ENCODE results near the gene SIGLEC10.

DNA sequence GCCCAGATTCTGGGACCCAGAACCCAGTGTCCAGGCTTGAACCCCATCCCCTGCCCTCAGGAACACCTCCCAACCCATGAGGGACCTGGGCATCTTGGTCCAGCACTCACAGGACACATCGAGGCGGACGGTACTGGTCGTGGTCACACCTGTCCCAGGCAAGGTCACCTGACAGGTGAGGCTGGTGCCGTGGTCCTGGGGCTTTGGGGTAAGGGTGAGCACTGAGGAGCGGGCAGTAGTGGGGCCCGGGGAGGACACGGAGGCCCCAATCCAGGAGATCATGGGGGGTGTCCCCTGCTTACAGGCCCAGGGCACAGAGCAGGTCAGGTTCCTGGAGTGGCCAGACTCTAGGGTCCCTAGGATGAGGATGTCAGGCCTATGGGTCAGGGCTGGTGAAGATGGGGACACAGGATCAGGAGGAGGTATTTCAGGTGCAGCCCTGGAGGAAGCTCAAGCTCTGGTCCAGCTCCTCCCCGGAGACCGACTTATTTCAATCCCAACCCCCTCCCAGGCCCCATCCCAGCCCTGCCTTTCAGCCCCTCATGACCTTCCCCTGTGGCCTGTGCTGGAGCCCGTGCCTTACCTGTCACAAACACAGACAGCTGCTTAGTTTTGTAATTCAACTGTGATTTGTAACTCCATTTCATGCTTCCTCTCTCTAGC, 40.0 kb upstream of the SIGLEC10 start:
- TF ChIP-seq, protein P1, sequence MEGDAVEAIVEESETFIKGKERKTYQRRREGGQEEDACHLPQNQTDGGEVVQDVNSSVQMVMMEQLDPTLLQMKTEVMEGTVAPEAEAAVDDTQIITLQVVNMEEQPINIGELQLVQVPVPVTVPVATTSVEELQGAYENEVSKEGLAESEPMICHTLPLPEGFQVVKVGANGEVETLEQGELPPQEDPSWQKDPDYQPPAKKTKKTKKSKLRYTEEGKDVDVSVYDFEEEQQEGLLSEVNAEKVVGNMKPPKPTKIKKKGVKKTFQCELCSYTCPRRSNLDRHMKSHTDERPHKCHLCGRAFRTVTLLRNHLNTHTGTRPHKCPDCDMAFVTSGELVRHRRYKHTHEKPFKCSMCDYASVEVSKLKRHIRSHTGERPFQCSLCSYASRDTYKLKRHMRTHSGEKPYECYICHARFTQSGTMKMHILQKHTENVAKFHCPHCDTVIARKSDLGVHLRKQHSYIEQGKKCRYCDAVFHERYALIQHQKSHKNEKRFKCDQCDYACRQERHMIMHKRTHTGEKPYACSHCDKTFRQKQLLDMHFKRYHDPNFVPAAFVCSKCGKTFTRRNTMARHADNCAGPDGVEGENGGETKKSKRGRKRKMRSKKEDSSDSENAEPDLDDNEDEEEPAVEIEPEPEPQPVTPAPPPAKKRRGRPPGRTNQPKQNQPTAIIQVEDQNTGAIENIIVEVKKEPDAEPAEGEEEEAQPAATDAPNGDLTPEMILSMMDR (IDR thresholded peaks at IDR 0.05; ENCODE audit: insufficient read depth, low read depth, low read length): no peak
- TF ChIP-seq EZH2 (IDR thresholded peaks at IDR 0.05; ENCODE audit: insufficient read depth, low read length): no peak

Data from astrocyte (in vitro differentiated cells and primary cell).